Muscle layer of colon (tissue), 2 donors: ENCODE measurements around the gene AGAP1.

ENCODE experiments used
- H3K27ac ChIP-seq: one replicate; pipeline ENCODE4 v1.7.0; 2013; ENCODE audit warnings: low read depth, mild to moderate bottlenecking, low read length, moderate library complexity
- H3K27me3 ChIP-seq, 2 donors: one replicate each; pipeline ENCODE4 v1.7.0; 2013; ENCODE audit warnings: low read length in 2 of 2, mild to moderate bottlenecking in 2 of 2; ENCODE audit not compliant: insufficient read depth in 2 of 2, control insufficient read depth in 1 of 2
- H3K36me3 ChIP-seq: one replicate; pipeline ENCODE4 v1.7.0; 2013; ENCODE audit warnings: mild to moderate bottlenecking, low read length; ENCODE audit not compliant: insufficient read depth
- H3K4me1 ChIP-seq: one replicate; pipeline ENCODE4 v1.7.0; 2013; ENCODE audit warnings: mild to moderate bottlenecking, low read length; ENCODE audit not compliant: insufficient read depth
- H3K4me3 ChIP-seq, 2 donors: one replicate each; pipeline ENCODE4 v1.7.0; 2013; ENCODE audit warnings: low read length in 2 of 2, low read depth in 1 of 2, mild to moderate bottlenecking in 1 of 2, moderate library complexity in 1 of 2
- H3K9ac ChIP-seq: one replicate; pipeline ENCODE4 v1.7.0; 2013; ENCODE audit warnings: low read length
- H3K9me3 ChIP-seq: one replicate; pipeline ENCODE4 v1.7.0; 2013; ENCODE audit warnings: mild to moderate bottlenecking, low read length
- donor health status: abdominal sarcoma.
- donor health status: Adenocarcinoma of cecum.

AGAP1 gene

DNA sequence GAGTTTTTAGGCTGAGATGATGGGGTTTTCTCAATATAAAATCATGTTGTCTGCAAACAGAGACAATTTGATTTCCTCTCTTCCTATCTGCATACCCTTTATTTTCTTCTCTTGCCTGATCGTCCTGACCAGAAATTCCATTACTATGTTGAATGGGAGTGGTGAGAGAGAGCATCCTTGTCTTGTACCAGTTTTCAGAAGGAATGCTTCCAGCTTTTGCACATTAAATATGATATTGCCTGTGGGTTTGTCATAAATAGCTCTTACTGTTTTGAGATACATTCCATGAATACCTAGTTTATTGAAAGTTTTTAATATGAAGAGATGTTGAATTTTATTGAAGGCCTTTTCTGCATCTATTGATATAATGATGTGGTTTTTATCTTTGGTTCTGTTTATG, 492.5 kb downstream of the AGAP1 start:
- no peaks in the 10 kb centered on the region for H3K27me3 ChIP-seq
- no peak overlapping the region for H3K9ac ChIP-seq
- H3K9me3 ChIP-seq = no peaks in the 10 kb centered on the region
- H3K27ac ChIP-seq = no peak overlapping the region
- H3K36me3 ChIP-seq = no peaks in the 10 kb centered on the region
- H3K4me1 ChIP-seq = no peaks in the 10 kb centered on the region
- no peak overlapping the region for H3K4me3 ChIP-seq

DNA sequence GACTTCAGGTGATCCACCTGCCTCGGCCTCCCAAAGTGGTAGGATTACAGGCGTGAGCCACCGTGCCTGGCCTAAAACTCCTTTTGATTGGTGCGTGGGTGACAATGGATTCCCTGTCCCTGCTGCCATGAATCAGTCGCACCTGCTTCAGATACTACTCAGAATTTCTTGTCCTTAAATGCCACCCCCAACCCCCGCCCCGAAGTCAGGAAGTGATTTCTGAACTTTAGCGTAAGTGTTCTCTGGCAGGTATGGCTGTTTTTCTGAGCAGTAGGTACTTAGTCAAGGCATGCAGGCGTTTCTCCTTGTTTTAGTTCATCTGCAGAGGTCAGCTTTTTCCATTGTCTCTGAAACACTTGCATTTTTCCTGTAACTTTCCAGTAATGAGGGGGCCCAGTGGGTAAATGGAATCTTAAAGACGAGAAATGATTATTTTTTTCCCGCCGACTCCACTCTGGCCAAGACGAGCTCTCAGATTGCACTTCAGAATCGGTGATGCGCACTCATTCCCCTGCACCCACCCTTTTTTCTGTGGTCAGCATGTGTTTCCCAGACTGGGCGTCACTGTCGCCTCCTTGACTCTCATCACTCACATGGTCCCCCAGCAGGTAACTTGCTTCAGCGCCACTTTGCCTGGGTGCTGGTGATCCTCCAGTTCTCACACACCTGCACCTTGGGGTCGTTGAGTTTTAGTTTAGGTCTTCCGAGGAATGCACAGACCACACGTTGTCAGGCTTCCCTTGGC, 494.6 kb downstream of the AGAP1 start:
- no peaks in the 10 kb centered on the region for H3K9me3 ChIP-seq
- H3K4me3 ChIP-seq = no peak overlapping the region
- H3K4me1 ChIP-seq = no peaks in the 10 kb centered on the region
- no peak overlapping the region for H3K9ac ChIP-seq
- H3K27ac ChIP-seq = no peak overlapping the region
- H3K27me3 ChIP-seq = no peaks in the 10 kb centered on the region
- H3K36me3 ChIP-seq = no peaks in the 10 kb centered on the region

DNA sequence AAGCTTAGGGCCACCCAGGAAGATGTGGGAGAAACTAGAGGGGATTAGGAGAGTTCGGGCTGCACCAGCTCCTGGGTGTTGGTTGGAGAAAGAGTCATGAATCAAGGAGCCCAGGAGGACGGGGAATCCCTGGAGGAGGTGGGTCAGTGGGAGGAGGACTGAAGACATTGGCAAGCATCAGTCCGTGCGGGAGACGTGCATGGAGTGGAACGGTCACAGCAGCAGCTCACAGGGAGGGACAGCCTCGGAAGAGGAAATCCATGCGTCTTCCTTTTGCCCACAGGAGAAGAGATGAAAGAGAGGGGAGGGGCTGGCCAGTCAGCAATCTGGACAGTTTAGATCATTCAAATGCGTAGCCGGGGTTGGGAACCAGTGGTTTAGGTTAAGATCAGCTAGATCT, 495.7 kb downstream of the AGAP1 start:
- Histone ChIP-seq H3K9ac (no peak overlapping the region), H3K27ac (no peak overlapping the region), H3K4me3 (no peak overlapping the region), H3K4me1 (no peaks in the 10 kb centered on the region), H3K36me3 (no peaks in the 10 kb centered on the region), H3K27me3 (no peaks in the 10 kb centered on the region), H3K9me3 (no peaks in the 10 kb centered on the region)

DNA sequence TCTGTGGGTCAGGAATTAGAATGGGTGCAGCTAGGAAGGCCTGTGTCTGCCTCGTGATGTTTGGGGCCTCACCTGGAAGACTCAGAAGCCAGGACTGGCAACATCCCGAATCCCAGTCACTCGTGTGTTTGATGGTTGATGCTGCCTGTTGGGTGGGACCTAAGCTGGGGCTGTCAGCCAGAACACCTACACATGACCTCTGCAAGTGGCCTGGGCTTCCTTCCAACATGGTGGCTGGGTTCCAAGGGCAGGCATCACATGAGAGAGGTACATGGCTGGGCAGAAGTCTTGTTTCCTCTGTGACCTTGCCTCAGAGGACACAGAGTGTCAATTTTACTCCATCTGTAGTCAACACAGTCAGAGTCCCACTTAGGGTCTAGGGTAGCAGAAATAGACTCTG, 496.5 kb downstream of the AGAP1 start:
- no peaks in the 10 kb centered on the region for H3K4me1 ChIP-seq
- H3K9me3 ChIP-seq = no peaks in the 10 kb centered on the region
- no peaks in the 10 kb centered on the region for H3K36me3 ChIP-seq
- no peak overlapping the region for H3K27ac ChIP-seq
- no peak overlapping the region for H3K9ac ChIP-seq
- H3K27me3 ChIP-seq = no peaks in the 10 kb centered on the region
- no peak overlapping the region for H3K4me3 ChIP-seq

DNA sequence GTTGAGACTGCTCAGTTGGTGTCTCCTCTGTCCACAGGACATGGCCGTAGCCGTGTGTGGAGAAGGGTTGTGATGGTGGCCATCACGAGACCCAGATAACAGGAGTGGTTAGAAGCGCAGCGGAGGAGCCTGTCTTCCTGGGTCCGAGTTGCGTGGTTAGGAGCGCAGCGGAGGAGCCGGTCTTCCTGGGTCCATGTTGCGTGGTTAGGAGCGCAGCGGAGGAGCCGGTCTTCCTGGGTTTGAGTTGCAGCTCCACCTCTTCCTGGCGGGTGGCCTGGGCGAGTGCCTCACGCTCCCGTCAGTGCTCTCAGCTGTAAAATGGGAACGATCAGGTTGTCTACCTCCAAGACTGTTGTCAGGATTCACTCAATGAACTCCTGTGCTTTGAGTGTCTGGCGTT, 498.2 kb downstream of the AGAP1 start:
- no peaks in the 10 kb centered on the region for H3K9me3 ChIP-seq
- no peak overlapping the region for H3K4me3 ChIP-seq
- H3K27ac ChIP-seq = no peak overlapping the region
- H3K9ac ChIP-seq = no peak overlapping the region
- no peaks in the 10 kb centered on the region for H3K4me1 ChIP-seq
- no peaks in the 10 kb centered on the region for H3K36me3 ChIP-seq
- no peaks in the 10 kb centered on the region for H3K27me3 ChIP-seq

DNA sequence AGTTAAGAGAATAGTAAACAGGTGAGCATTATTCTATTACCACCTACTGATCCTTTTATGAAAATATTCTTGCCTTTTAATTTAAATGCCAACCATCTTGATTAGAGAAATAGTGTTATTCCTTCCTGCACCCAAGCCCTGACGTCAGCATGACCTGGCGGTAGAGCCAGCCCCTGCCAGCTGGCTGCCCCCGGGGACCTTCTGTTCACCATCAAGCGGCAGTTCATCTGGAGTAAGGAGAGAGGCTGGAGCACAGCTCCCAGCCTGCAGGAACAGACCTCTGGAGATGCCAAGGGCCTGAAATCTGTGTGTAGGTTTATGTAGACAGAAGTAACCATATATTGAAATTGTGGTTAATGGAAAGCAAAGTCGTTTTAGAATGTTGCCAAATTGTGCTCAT, 502.6 kb downstream of the AGAP1 start:
- Histone ChIP-seq H3K36me3 (no peaks in the 10 kb centered on the region), H3K9me3 (no peaks in the 10 kb centered on the region), H3K9ac (no peak overlapping the region), H3K4me3 (no peak overlapping the region), H3K27ac (no peak overlapping the region), H3K4me1 (no peaks in the 10 kb centered on the region), H3K27me3 (no peaks in the 10 kb centered on the region)

DNA sequence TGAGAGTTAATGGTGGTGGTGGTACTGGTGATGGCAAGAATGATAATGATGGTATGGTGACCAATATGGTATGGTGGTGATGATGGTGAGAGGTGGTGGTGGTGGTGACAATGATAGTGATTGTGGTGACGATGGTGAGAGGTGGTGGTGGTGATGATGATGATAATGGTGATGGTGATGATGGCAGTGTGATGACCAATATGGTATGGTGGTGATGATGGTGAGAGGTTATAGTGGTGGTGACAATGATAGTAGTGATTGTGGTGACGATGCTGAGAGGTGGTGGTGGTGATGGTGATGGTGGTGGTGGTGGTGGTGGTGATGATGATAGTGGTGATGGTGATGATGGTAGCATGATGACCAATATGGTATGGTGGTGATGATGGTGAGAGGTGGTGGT, 505.2 kb downstream of the AGAP1 start:
- no peaks in the 10 kb centered on the region for H3K36me3 ChIP-seq
- no peak overlapping the region for H3K9ac ChIP-seq

DNA sequence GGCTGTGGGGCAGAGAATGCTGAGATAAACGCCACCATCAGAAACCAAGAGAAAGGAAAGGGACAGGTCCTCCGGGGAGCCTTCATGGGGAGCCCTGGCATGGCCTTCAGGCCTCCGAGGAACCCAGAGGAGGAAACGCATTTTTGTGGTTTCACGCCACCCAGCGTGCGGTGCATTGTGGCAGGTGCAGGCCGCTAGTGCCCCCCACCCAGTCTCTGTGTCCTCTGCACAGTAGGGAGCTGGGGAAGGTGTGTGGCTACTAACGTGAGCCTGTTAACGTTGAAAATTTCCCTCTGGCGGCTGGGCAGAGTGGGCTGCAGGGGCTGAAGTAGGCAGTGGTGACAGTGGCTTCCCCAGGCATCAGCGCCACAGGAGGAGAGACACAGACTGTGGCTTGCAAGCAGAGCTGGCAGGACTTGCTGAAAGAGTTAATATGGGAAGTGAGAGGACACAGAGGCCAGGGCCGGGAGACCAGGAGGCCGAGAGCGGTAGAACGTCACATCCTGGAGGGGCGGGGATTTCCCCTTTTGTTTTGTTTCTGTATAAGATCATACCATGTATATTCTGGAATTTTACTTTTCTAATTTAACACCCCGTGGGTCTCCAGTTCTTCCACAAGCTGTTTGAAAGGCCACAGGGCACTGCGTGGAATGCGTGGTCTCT, 507.5 kb downstream of the AGAP1 start:
- no peak overlapping the region for H3K27ac ChIP-seq
- H3K9ac ChIP-seq = no peak overlapping the region
- no peaks in the 10 kb centered on the region for H3K36me3 ChIP-seq
- H3K27me3 ChIP-seq = no peaks in the 10 kb centered on the region
- no peaks in the 10 kb centered on the region for H3K9me3 ChIP-seq
- no peak overlapping the region for H3K4me3 ChIP-seq
- no peaks in the 10 kb centered on the region for H3K4me1 ChIP-seq

More for the DNA sequence above, 505.2 kb downstream of the AGAP1 start:
- Histone ChIP-seq H3K4me1 (no peaks in the 10 kb centered on the region), H3K9me3 (no peaks in the 10 kb centered on the region), H3K27me3 (no peaks in the 10 kb centered on the region), H3K27ac (no peak overlapping the region), H3K4me3 (no peak overlapping the region)

DNA sequence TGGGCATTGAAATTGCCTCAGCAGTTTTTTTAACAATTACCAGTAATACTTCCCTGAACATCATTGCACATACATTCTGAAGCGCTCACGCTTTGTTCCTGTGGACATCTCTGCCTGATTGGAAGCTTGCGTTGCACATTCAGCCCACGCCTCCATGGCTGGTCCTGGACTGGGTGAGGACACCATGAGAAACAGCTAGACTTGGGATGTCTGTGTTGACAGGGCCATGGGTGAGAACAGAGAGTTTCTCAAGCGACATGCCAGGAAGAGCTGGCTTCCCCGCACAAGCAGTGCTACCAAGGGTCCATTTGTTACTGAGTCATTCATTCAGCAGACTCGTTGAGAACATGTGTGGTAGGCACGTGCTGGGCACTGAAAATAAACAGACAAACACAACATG, 508.0 kb downstream of the AGAP1 start:
- Histone ChIP-seq H3K27ac (no peak overlapping the region), H3K4me1 (no peaks in the 10 kb centered on the region), H3K9me3 (no peaks in the 10 kb centered on the region), H3K27me3 (no peaks in the 10 kb centered on the region), H3K36me3 (no peaks in the 10 kb centered on the region), H3K9ac (no peak overlapping the region), H3K4me3 (no peak overlapping the region)

DNA sequence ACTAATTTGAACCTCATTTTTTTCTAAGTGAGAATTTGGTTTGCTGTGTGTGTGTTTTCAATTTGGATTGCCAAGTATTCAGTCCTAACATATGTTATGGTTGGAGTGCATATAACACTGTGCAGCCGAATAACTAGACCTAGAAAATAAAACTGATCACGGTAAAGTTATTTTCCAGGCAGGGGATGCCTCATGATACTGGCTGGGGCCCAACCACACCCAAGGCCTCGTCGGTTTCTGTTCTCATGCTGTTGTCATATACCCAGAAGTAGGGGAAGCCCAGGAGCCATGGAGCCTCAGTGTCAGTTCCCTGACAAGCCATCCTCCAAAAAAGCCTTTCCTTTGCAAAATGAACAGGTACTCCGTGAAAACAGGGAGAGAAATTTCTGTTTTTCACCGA, 514.2 kb downstream of the AGAP1 start:
- Histone ChIP-seq H3K27me3 (no peaks in the 10 kb centered on the region), H3K9me3 (no peaks in the 10 kb centered on the region), H3K4me1 (no peaks in the 10 kb centered on the region), H3K4me3 (no peak overlapping the region), H3K27ac (no peak overlapping the region), H3K36me3 (no peaks in the 10 kb centered on the region), H3K9ac (no peak overlapping the region)

DNA sequence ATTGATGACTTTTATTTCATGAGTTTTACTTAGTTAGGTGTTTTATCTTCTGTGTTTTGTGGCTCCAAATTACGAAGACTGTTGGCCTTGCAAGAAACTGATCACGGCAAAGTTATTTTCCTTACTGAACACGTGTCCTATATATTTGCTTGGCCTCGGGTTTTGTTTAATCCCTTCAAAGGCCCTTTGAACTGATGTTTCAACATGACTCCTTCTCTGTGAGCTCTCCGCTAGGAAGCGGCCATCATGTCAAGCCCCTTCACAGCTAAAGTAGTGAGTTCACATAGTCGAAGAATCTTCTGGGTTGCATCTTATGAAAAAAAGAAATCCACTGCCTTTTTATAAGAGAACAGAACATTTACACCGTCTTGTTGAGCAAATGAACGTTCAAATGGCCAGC, 515.0 kb downstream of the AGAP1 start:
- no peaks in the 10 kb centered on the region for H3K27me3 ChIP-seq
- H3K27ac ChIP-seq = no peak overlapping the region
- H3K4me1 ChIP-seq = no peaks in the 10 kb centered on the region
- no peaks in the 10 kb centered on the region for H3K36me3 ChIP-seq
- H3K9me3 ChIP-seq = no peaks in the 10 kb centered on the region
- H3K4me3 ChIP-seq = no peak overlapping the region
- H3K9ac ChIP-seq = no peak overlapping the region
